K562 (cell line): ENCODE results near the gene NPR2. TPM values are rescaled to one million over a fixed set of nuclear protein-coding genes. Genes with fewer than 3 reads are reported as not detected.

Experiments
- CBFA2T3 ChIP-seq: fragments of 450-650 bp; IDR thresholded peaks from 2 replicates; pipeline ENCODE4 v1.6.1; 2017
- CCNT2 ChIP-seq: IDR thresholded peaks from 2 replicates; pipeline ENCODE4 v1.6.1; 2011; ENCODE audit warnings: borderline replicate concordance, low read depth, mild to moderate bottlenecking, moderate library complexity, mixed read lengths, low read length; ENCODE audit not compliant: insufficient read length; ENCODE audit errors: extremely low read depth
- NFE2 ChIP-seq: IDR thresholded peaks from 2 replicates; pipeline ENCODE4 v1.6.1; 2014; ENCODE audit warnings: antibody characterized with exemption, low read depth
- NFXL1 ChIP-seq: fragments of 450-650 bp; formaldehyde crosslinking; IDR thresholded peaks from 2 replicates; pipeline ENCODE4 v1.4.0; 2021; ENCODE audit warnings: mild to moderate bottlenecking
- NRF1 ChIP-seq, 2 experiments: fragments of 450-650 bp; IDR thresholded peaks in 1 of 2; conservative IDR thresholded peaks in 1 of 2; 2 replicates each; pipeline ENCODE4 v1.6.1; 2014; ENCODE audit warnings: mild to moderate bottlenecking in 2 of 2
- PHF21A ChIP-seq: fragments of 450-650 bp; IDR thresholded peaks from 2 replicates; pipeline ENCODE4 v1.6.1; 2017; ENCODE audit warnings: low read depth, borderline replicate concordance
- POLR2H ChIP-seq: IDR thresholded peaks from 2 replicates; pipeline ENCODE4 v1.6.1; 2016; ENCODE audit warnings: missing genetic modification characterization, low read depth, mild to moderate bottlenecking, control low read depth, missing compliant biosample characterization, moderate library complexity
- RBBP5 ChIP-seq: fragments of 200-600 bp; sonication (generic); IDR thresholded peaks from 2 replicates; pipeline ENCODE4 v1.6.1; 2012; ENCODE audit warnings: borderline replicate concordance, mild to moderate bottlenecking, low read length, control low read depth, inconsistent platforms; ENCODE audit not compliant: insufficient read depth, poor library complexity, severe bottlenecking
- RFX7 ChIP-seq: fragments of 250-450 bp; sonication (Bioruptor Pico); IDR thresholded peaks from 2 replicates; pipeline ENCODE4 v1.5.1; 2021; ENCODE audit warnings: mild to moderate bottlenecking
- SIRT6 ChIP-seq: IDR thresholded peaks from one replicate; pipeline ENCODE4 v1.6.1; 2012; ENCODE audit warnings: low read depth, mild to moderate bottlenecking, control low read depth, inconsistent platforms, low read length, moderate library complexity
- YY1 ChIP-seq, 3 experiments: IDR thresholded peaks; 2 replicates each; pipeline ENCODE4 v1.6.1; 2011; ENCODE audit warnings: low read length in 2 of 3, mild to moderate bottlenecking in 2 of 3, moderate library complexity in 2 of 3, borderline replicate concordance in 1 of 3, control low read depth in 1 of 3, low read depth in 1 of 3; ENCODE audit not compliant: insufficient read depth in 3 of 3, insufficient replicate concordance in 2 of 3, control insufficient read depth in 1 of 3, insufficient read length in 1 of 3; ENCODE audit errors: extremely low read depth in 1 of 3
- polyA plus RNA-seq, 8 experiments: library from polyadenylated mRNA; depleted of rRNA in 4 of 8; stranded (reverse) in 5 of 8; unstranded in 3 of 8; fragments of >200 nt; fragmentation: Nextera tagmentation in 2 of 8; fragmentation: Illumina TruSeq in 1 of 8; extraction: Ambion mirVana in 2 of 8; extraction: Trizol in 1 of 8; gene quantifications; 2 replicates each; pipeline versions ENCODE4 v1.2.1 to v1.2.3, GENCODE V29; 2011 to 2014; ENCODE audit warnings: inconsistent platforms in 1 of 8, missing spikeins in 1 of 8
- total RNA-seq, 7 experiments: library from RNA; depleted of rRNA in 6 of 7; stranded (reverse); fragments of >200 nt in 6 of 7; fragmentation: Illumina TruSeq in 2 of 7; extraction: Trizol in 2 of 7; gene quantifications; 2 replicates each; pipeline versions ENCODE4 v1.2.1 to v1.2.3, GENCODE V29; 2011 to 2021; ENCODE audit warnings: low replicate concordance in 1 of 7
- TF ChIP-seq, protein P1 (sequence below), 2 experiments: fragments of 150-350 bp in 1 of 2; IDR thresholded peaks; 2 replicates each; pipeline ENCODE4 v1.6.1; 2012 to 2016; ENCODE audit warnings: low read depth in 2 of 2, low read length in 2 of 2, mild to moderate bottlenecking in 1 of 2, moderate library complexity in 1 of 2
- TF ChIP-seq, protein P2 (sequence below): fragments of 450-650 bp; IDR thresholded peaks from 2 replicates; pipeline ENCODE4 v1.6.1; 2016; ENCODE audit warnings: antibody characterized with exemption
- TF ChIP-seq, protein P3 (sequence below): fragments of 450-650 bp; IDR thresholded peaks from 2 replicates; pipeline ENCODE4 v1.6.1; 2016; ENCODE audit warnings: mild to moderate bottlenecking
- TF ChIP-seq, protein P4 (sequence below): fragments of 450-650 bp; formaldehyde crosslinking; IDR thresholded peaks from 2 replicates; pipeline ENCODE4 v1.4.0; 2020; ENCODE audit warnings: mild to moderate bottlenecking, mixed read lengths
- TF ChIP-seq, protein P5 (sequence below): IDR thresholded peaks from 2 replicates; pipeline ENCODE4 v1.6.1; 2011; ENCODE audit not compliant: insufficient read length; ENCODE audit errors: extremely low read depth

NPR2 gene
- total and polyA plus RNA-seq, 9 of the 15 experiments (the other 6 are each of a cell fraction or from before 2014, with no cell fraction given) = 2.4 to 12.9 (median 6.0) TPM

DNA sequence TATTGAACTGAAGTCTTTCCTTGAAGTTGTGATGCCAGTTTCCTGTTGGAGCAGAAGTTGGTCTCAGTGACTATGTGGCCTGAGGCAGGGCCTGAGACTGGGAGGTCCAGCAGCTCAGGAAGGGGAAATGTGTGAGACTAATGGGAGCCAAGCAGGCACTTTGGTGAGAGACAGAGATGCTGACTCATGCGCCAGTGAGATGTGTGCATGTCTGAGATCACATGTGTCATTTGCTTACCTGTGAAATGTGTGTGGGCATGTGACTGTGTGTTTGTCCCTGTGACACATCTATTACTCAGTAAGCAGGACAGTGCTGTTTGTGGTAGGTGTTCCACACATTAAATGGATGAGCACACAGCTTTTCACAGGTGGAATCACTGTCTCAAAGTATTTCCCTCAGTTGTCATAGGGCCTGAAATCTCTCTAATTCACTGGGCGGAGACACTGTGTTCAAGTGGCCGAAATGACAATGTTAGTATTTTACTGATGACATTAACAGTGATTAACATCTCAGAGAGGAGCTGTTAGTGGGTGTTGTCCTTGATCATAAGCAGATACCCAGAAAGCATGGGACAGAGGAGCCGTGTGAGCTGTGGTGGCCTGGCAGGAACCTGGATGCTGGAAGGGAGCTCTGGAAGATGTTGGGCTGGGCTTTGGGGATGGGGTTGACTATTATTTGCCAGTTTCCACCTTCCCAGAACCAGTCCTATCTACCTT, 7.4 kb downstream of the NPR2 start (continued):
- TF ChIP-seq YY1 (IDR thresholded peaks at IDR 0.05; ENCODE audit: borderline replicate concordance in 1 of 3, control insufficient read depth in 1 of 3, extremely low read depth in 1 of 3, insufficient read depth in 3 of 3, insufficient read length in 1 of 3, insufficient replicate concordance in 2 of 3, low read depth in 1 of 3, low read length in 2 of 3) (no peak), CBFA2T3 (no peak), NFXL1 (no peak), NRF1 (conservative IDR thresholded peaks at IDR 0.05 in 1 of 2, IDR thresholded peaks at IDR 0.05 in 1 of 2) (peak; percentile 51 to 60), PHF21A (no peak), SIRT6 (no peak), CCNT2 (no peak), RBBP5 (no peak), POLR2H (tag) (no peak), RFX7 (CRISPR knock-in tag) (no peak), NFE2 (peak; percentile 94)
- TF ChIP-seq, protein P1, sequence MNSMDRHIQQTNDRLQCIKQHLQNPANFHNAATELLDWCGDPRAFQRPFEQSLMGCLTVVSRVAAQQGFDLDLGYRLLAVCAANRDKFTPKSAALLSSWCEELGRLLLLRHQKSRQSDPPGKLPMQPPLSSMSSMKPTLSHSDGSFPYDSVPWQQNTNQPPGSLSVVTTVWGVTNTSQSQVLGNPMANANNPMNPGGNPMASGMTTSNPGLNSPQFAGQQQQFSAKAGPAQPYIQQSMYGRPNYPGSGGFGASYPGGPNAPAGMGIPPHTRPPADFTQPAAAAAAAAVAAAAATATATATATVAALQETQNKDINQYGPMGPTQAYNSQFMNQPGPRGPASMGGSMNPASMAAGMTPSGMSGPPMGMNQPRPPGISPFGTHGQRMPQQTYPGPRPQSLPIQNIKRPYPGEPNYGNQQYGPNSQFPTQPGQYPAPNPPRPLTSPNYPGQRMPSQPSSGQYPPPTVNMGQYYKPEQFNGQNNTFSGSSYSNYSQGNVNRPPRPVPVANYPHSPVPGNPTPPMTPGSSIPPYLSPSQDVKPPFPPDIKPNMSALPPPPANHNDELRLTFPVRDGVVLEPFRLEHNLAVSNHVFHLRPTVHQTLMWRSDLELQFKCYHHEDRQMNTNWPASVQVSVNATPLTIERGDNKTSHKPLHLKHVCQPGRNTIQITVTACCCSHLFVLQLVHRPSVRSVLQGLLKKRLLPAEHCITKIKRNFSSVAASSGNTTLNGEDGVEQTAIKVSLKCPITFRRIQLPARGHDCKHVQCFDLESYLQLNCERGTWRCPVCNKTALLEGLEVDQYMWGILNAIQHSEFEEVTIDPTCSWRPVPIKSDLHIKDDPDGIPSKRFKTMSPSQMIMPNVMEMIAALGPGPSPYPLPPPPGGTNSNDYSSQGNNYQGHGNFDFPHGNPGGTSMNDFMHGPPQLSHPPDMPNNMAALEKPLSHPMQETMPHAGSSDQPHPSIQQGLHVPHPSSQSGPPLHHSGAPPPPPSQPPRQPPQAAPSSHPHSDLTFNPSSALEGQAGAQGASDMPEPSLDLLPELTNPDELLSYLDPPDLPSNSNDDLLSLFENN (IDR thresholded peaks at IDR 0.05; ENCODE audit: low read depth in 2 of 2, low read length in 2 of 2) = no peak
- TF ChIP-seq, protein P2, sequence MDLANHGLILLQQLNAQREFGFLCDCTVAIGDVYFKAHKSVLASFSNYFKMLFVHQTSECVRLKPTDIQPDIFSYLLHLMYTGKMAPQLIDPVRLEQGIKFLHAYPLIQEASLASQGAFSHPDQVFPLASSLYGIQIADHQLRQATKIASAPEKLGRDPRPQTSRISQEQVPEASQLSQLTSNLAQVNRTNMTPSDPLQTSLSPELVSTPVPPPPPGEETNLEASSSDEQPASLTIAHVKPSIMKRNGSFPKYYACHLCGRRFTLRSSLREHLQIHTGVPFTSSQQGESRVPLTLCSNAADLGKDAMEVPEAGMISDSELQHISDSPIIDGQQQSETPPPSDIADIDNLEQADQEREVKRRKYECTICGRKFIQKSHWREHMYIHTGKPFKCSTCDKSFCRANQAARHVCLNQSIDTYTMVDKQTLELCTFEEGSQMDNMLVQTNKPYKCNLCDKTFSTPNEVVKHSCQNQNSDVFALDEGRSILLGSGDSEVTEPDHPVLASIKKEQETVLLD = no peak
- TF ChIP-seq, protein P3, sequence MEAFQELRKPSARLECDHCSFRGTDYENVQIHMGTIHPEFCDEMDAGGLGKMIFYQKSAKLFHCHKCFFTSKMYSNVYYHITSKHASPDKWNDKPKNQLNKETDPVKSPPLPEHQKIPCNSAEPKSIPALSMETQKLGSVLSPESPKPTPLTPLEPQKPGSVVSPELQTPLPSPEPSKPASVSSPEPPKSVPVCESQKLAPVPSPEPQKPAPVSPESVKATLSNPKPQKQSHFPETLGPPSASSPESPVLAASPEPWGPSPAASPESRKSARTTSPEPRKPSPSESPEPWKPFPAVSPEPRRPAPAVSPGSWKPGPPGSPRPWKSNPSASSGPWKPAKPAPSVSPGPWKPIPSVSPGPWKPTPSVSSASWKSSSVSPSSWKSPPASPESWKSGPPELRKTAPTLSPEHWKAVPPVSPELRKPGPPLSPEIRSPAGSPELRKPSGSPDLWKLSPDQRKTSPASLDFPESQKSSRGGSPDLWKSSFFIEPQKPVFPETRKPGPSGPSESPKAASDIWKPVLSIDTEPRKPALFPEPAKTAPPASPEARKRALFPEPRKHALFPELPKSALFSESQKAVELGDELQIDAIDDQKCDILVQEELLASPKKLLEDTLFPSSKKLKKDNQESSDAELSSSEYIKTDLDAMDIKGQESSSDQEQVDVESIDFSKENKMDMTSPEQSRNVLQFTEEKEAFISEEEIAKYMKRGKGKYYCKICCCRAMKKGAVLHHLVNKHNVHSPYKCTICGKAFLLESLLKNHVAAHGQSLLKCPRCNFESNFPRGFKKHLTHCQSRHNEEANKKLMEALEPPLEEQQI = no peak
- TF ChIP-seq, protein P4, sequence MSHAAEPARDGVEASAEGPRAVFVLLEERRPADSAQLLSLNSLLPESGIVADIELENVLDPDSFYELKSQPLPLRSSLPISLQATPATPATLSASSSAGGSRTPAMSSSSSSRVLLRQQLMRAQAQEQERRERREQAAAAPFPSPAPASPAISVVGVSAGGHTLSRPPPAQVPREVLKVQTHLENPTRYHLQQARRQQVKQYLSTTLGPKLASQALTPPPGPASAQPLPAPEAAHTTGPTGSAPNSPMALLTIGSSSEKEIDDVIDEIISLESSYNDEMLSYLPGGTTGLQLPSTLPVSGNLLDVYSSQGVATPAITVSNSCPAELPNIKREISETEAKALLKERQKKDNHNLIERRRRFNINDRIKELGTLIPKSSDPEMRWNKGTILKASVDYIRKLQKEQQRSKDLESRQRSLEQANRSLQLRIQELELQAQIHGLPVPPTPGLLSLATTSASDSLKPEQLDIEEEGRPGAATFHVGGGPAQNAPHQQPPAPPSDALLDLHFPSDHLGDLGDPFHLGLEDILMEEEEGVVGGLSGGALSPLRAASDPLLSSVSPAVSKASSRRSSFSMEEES (CRISPR knock-in tag) = no peak
- TF ChIP-seq, protein P5, sequence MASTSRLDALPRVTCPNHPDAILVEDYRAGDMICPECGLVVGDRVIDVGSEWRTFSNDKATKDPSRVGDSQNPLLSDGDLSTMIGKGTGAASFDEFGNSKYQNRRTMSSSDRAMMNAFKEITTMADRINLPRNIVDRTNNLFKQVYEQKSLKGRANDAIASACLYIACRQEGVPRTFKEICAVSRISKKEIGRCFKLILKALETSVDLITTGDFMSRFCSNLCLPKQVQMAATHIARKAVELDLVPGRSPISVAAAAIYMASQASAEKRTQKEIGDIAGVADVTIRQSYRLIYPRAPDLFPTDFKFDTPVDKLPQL = no peak
